GM21367 (cell line): ENCODE measurements around the gene ZNF768.
"Not testable (repeated sequence)": the region's sequence is repeated elsewhere in the genome, so short reads cannot be mapped to it uniquely, and the experiment has no call there.

Experiments
- ATAC-seq: cut with Tn5 transposase; IDR thresholded peaks from one replicate; pipeline ENCODE4 v1.9.1; 2021; ENCODE audit not compliant: unreplicated experiment

The ZNF768 gene

DNA sequence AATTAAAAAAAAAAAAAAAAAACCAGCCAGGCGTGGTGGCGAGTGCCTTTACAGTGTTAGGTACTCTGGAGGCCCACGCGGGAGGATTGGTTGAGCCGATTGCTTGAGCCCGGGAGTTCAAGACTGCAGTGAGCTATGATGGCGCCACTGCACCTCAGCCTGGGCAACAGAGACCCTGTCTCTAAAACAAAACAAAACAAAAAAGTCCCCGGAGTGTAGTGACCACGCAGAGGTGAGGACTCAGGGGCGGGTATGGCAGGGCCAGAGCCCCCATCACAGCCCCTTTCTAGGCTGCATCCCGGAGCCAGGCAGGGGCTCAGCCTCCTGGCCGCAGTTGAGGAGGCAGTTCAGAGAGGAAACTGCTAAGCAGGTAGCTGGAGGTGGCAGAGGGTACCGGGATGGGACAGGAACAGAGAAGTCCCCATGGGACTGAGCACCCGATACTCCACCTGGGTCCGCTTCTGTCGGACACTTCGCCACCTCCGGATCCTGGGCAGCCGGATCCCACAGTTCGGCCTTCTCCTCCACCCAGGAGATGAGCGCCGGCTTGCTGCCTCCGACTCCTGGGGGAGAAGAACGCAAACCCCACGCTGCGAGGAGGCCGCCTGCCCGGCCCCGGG, 7.5 kb upstream of the ZNF768 start:
- no peak for ATAC-seq

DNA sequence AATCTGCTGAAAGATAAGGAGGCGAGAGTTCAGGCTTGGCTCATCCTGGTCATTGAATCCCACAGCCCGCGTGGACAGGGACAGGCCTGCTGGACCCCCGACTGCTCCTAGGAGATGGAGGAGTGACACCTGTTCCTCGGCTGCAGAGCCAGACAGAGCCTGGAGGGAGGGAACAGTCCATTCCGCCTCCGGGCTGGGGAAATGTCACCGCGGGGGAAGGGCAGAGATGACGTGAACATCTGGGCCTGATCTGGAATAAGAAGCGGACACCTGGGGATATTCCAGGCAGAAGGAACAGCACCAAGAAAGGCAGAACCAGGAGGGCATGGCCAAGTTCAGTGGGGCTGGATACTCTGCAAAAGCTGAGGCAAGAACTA, 6.8 kb upstream of the ZNF768 start:
- no peak for ATAC-seq

DNA sequence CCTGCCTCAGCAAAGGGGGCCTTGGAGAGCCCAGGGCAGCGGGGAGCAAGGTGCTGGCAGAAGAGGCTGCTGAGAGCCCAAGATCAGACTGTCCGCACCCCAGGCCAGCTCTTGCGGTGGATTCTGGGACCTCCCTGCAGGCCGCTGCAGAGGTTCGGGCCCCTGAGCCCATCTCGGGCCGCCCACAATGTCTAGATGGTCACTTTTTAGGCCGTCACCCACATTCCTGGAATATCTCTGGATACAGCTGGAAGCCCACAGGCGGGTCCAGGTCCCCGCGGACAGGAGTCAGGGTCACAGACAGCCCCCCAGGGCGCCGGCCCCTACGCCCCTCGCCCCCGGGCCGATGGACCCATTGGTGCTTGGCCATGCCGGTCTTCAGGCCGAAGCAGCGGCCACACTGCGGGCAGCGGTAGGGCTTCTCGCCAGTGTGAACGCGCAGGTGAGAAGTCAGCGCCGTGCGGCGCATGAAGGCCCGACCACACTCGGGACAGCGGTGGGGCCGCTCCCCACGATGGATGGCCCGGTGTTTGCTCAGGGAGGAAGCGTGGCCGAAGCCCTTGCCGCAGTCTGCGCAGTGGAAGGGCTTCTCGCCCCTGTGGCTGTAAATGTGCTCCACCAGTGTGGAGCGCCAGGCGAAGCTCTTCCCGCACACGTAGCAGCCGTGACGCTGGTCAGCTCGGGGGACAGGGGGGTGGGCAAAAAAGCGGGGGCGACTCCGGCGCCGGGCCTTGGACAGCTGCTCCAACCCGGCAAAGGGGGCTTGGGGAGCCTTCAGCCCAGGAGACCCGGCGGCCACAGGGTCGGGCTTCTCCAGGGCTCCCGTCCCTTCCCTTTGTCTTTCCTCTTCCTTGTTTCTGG, 6.1 kb upstream of the ZNF768 start:
- no peak for ATAC-seq

DNA sequence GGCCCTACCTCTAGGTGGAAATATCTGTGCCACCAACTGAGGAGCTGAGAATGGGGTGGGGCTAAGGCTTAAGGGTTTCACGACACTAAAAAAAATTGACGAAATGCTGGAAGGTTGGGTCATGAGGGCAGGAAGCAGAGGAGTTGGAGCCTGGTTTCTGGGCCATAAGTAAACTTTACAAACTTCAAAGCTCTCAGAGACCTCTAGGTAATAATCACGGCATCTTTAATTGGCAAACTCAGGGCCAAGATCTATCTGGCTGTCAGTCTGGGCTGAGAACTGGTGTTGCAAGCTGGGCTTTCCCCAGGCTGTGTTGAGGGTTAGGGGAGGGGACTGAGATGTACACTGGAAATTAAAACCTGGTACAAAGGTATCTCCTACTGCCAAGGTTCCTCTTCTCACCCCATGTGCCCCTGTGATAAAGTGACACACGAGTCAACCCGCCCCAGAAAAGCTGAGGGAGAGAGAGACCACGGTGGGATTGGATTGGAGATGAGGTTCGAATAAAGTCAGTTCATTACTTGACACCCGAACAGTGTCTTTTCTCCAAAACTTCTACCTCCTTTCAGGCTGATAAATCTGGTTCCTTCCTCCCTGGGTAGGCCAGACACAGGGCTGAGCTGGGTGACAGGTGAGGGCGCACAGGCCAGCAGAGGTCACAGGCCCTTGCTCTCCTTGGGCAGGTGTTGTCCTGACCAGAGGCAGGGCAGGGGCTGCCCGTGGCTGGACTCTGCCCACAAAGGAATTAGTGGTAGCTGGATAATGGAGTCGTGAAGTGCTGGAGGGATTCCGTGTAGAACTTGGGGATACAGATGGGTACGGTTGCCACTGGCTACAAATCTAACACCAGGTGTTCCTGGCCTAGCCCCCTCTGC, 4.0 kb upstream of the ZNF768 start:
- no peak for ATAC-seq

DNA sequence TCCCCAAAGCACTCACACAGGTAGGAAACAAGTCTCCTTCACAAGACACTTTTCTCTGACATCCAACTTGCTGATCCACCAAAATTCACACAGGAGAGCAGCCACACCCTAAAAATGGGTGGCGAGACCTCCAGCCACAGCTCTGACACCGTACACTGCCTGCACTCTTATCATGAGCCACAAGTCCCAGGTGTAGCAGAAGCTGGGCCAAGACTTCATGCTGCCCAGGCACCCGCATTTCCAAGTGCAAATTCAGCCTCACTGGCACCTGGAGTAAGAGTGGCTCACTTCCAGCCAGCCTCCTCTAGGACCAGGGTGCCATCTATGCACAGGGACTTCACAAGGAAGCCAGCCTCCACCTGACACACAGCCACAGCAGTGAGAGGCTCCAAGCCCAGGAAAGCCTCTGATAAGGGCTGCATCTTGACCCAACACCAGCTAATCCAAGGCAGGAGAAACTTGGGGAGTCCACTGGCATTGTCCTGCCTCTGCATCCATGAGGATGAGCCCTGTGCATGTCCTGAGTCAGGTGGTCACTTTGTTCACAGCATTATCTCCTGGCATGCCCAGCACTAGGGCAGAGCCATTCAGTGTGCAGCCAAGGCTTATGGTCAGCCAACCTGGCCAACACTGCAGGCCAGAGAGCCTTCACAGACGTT, 2.6 kb upstream of the ZNF768 start:
- no peak for ATAC-seq

DNA sequence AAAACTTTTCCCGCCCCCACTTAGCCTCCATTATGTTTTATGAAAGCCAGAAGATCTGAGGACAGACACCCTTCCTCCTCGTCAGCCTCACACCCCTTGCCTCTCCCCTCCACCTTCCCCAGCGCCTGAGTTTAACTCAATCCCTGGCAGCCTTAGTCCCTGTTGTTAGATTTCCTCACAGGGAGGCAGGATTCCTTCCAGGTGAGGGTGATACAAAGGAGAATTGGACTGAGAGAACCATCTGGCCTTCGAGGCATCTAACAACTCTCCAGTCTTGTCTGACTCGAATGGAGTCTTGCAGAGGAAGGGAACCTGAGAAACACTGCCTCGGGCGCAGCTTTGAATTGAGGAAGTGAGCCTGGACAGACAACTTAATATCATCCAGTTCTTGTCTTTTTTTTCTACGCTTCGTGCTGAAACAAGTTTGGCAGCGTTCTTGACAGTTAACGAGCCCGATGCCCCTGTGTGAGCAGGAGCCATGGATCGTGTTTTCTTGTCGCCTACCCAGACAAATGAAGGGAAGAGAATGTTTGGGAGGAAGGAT, 1.3 kb upstream of the ZNF768 start:
- no peak for ATAC-seq

DNA sequence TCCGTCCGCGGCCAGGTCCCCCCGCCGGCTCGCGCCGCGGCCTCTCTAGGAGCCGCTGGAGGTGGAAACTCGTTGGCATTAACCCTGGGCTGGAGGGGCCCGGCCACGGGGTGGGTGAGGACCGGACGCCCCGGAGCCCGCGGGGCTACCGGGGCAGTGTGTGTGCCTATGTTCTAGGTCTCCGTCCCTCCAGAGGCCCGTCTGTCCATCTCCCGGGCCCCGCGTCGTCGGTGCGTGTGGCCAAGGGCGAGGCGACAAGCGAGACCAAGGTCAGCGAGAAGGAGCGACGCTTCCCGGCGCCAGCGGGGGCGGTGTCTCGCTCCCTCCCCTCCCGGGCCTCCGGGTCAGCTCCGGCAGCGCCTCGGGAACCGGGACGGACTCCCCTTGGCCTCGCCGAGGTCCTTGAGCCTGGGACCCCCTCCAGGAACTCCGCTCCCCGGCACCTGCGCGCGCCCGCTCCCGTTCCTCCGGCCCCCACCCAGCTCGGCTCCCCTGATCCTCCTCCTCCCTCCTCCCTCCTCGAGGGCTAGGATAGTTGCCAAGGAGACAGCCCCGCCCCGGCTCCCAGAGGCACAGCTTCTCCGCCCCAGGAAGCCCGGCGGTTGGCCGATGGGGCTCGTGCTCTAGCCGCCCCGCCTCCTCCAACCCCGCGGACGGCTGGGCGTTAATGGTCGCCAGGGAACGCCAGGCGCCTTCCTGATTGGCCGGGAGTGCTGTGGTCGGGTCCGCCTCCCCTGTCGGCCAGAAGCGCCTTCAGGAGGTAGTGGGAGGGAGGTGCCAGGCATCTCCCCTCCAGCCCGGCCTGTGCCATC, 663 bp upstream of the ZNF768 start:
- ATAC-seq = peak; percentile 74

DNA sequence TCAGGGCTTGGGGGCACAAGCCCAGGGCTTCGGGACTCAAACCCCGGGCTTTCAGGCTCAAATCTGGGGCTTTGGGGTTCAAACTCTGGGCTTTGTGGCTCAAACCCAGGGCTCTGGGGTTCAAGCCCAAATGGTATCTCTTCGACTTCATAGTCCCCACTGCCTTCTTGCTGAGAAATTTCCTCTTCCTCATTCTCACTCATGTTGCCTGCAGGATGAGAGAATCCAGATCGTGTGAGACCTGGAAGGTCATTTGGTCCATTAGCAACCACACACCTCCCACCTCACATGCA, 576 bp downstream of the ZNF768 start:
- no peak for ATAC-seq

DNA sequence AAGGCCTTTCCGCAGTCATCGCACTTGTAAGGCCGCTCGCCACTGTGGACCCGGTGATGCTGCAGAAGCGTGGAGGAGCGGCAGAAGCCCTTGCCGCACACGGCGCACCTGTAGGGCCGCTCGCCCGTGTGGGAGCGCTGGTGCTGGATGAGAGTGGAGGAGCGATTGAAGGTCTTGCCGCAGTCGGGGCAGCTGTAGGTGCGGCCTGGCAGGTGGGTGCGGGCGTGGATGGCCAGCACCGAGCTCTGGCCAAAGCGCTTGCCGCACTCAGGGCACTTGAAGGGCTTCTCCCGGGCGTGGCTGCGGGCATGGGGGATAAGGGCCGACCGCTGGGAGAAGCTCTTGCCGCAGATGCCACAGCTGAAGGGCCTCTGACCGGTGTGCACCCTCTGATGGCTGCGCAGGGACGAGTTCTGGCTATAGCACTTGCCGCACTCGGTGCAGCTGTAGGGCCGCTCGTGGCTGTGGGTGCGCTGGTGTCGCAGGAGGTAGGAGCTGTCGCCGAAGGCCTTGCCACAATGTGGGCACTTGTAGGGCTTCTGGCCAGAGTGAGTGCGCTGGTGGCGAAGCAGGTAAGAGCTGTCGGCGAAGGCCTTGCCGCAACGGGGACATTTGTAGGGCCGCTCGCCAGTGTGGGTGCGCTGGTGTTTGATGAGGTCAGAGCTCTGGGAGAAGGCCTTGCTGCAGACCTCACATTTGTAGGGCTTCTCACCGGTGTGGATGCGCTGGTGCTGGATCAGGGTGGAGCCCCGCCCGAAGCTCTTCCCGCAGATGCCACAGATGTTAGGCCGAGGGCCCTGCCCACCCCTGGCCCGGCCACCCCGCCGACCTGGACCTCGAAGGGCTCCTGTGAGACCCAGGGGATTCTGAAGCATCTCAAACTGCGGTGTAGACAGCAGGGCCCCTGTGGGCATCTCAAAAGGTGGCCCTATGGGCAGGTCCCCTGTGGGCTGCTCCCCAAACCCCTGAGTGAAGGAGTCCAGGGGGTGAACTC, 1.5 kb downstream of the ZNF768 start:
- ATAC-seq = no peak

DNA sequence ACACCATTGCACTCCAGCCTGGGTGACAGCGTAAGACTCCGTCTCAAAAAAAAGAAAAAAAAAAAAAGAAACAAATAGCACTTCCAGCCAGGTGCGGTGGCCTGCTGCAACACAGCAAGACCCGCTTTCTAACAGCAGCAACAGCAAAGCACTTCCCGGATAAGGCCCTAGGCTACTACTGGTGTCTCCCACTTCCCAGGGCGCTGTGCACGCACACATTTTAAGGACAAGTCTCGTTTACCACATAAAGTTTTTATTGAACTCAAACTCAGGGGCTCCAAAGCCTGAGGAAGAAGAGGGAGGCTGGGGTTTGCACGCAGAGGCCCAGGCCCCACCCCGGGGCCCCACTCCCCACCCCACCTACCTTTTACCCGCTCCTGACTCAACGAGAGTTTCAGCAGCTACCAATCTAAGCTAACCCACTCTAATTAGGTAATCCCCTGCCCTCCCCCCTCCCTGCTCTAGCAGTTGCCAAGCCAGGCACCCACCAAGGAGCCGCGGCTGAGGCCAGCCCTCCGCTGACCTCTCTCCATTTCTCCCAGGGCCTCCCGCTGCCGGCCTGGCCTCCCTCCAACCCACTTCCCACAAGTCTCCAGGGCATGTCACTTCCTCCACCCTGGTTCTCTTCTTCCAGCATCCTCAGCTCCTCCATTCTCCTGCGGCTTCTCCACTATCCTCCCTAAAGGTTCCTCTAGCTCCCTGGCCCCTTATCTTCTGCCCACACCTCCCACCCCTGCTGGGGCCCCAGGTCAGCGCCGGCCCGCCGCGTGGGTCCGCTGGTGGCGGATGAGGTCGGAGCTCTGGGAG, 2.4 kb downstream of the ZNF768 start:
- ATAC-seq = no peak

DNA sequence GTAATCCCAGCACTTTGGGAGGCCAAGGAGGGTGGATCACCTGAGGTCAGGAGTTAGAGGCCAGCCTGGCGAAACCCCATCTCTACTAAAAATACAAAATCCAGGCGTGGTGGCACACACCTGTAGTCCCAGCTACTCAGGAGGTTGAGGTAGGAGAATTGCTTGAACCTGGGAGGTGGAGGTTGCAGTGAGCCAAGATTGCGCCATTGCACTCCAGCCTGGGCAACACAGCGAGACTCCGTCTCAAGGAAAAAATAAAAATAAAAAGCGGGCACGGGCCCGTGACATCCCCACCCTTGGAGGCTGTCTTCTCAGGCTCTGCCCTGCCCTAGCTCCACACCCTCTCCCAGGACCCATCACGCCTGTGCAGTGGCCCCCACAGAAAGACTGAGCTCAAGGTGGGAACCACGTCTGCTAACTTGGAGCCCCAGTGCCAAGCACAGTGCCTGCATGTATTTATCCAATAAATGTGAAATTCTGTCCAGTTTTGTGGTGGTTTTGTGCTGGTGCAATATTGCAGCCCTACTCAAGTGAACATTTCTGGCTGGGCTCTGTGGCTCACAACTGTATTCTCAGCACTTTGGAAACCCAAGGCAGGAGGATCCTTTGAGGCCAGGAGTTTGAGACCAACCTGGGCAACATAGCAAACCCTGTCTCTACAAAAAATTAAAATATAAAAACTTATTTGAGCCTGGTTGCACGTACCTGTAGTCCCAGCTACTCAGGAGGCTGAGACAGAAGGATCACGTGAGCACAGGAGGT, 3.5 kb downstream of the ZNF768 start:
- not testable (repeated sequence) for ATAC-seq

DNA sequence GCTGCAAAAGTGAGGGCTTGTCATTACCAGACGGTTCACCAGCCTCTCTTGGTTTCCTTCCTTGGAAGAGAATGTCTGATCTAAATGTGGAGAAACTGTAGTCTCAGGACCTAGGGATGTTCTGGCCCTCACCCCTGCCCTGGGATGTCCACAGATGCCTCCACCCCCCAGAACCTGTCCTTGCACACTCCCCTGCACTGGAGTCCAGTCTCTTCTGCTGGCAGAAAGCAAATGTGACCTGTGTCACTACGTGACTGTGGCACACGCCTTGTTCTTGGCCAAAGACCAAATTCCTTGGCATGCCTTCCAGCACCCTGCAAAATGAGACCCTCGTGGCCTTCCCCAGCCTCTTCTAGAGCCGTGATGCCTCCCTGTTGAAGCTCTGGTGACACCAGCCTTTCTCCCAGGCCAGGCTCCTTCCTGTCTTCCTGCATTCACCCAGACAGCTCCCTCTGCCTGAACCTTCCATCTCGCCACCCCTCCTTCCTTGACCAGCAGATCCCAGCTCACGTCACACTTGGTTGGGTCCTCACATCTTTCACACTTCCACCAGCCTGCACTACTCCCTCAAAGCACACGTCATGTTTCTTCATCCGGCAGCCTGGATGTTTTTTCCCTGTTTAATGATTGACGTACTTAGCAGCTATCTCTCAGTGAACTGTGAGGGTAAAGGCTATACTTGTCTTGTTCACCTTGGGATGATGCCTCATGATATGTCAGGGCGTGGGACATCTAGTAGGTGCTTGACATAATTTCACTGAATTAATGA, 4.3 kb downstream of the ZNF768 start:
- no peak for ATAC-seq

DNA sequence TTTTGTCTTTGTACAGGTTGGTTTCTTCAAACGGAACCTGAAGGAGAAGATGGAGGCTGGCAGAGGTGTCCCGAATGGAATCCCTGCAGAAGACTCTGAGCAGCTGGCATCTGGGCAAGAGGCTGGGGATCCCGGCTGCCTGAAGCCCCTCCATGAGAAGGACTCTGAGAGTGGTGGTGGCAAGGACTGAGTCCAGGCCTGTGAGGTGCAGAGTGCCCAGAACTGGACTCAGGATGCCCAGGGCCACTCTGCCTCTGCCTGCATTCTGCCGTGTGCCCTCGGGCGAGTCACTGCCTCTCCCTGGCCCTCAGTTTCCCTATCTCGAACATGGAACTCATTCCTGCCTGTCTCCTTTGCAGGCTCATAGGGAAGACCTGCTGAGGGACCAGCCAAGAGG, 4.9 kb downstream of the ZNF768 start:
- no peak for ATAC-seq

DNA sequence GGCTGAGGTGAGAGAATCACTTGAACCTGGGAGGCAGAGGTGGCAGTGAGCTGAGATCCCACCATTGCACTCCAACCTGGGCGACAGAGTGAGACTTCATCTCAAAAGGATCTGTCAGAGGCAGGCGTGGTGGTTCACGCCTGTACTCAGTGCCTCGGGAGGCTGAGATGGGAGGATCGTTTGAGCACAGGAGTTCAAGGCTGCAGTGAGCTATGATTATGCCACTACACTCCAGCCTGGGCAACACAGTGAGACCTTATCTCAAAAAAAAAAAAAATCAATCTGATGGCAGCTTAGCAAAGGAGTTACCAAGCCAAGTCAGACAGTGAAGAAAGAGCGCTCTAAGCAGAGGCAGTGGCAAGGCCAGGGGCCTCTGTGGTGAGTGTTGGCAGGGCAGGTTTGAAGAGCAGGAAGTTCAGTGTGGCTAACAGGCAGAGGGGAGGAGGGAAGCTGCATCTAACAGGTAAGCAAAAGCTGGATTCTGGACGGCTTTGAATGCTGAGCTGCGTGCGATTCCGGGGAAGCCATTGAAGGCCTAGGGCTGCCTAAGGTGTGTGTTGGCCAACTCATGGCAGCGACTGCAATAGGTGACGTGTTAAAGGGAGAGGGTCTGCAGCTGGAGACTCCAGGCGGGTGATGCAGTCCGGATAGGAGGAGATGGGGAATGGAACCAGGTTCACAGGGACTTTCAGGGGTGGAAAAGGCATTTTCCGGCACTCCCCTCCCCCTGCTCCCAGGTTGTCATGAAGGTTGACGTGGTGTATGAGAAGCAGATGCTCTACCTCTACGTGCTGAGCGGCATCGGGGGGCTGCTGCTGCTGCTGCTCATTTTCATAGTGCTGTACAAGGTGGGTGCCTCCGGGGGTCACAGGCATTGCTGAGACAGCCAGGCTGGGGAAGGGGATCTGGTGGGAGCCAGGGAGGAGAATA, 7.0 kb downstream of the ZNF768 start:
- ATAC-seq = no peak

DNA sequence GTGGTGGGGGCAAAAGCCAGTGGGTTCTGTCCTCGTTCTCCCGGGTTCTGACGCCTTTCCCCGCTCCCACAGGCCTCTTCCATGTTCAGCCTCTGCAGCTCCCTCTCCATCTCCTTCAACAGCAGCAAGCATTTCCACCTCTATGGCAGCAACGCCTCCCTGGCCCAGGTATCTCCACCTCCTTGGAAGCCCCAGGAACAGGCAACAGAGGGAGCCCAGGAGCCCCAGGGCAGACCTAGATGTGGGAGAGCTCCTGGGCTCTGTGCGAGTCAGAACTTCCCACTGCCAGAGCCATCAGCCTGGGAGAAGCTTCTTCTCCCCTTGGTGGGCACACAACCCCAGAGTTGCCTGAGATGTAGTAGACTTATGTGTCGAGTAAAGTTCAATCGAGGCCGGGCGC, 7.8 kb downstream of the ZNF768 start:
- ATAC-seq = no peak

DNA sequence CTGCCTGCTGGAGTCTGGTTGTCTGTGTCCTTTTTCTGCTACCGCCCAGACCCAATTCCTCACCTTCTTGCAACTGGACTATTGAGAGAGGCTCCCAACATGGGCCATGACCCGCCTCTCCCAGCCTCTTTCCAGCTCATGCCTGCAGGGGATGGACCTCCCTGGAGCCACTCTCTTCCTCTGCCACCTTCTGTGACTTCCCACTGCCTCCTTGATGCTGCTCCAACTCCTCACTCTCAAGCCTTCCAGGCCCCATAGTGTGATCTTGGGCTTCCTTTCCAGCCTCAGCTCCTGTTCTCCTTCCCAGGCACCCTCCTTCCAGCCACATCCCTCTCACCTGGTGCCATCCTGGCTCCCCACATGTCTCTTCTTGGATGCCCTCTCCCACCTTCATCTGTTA, 11.1 kb downstream of the ZNF768 start:
- ATAC-seq = no peak
